ENCODE measurements around the gene IKZF1.

The IKZF1 gene

GRCh38 chr7:50382455-50382854, 77.9 kb downstream of the IKZF1 start:
- no peak for DNase-seq

DNA sequence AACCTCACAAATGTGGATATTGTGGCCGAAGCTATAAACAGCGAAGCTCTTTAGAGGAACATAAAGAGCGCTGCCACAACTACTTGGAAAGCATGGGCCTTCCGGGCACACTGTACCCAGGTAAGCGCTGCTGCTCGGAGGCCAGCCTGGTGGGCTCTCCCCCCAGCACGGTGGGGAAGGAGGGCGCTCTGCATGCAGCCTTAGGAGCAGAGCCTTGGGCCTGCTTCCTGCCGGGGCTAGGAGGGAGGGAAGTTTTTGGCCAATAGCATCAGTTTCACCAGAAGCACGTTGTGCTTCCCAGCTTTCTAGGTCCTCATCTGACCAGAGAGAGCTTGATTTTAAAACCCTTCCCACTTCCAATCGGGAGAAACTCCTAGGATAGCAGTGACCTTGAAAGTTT, 82.8 kb downstream of the IKZF1 start:
- DNase-seq, result no peak

- DNase-seq, result no peak
Measured at GRCh38 chr7:50389961-50390360, 85.4 kb downstream of the IKZF1 start.

DNA sequence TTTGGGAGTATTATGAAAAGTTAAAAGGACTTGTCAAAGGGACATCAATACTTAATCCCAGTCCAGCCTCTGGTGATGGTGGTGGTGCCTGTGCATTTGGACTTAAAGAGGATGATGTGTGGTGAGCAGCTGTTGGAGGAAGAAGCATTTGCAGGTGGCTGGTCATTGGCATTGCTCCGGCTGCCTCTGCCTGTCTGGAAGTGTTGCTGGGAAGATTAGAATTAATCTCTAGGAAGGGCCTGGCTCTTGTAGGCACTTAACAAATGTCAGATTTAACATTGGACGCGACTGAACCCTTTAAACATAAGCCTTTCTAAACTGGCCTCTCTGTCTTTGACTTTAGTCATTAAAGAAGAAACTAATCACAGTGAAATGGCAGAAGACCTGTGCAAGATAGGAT, 86.9 kb downstream of the IKZF1 start:
- no peak for DNase-seq

DNA sequence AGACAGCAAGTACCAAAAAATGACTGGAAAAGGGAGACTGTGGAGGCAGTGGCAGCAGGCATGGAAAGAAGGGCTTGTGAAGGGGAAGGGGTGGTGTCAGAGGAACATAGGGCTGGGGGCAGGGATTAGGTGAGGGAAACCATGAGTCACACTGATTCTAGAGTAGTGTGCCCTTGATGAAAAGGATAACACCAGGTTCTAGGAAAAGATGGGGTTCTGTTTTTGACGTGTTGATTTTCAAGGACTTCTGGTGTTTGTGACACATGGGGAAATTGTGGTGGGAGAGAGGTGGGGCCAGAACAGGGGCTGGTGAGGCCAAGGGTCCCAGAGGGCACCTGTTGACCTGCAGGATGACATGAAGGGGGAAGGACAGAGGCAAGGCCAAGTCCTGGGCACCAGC, 88.6 kb downstream of the IKZF1 start:
- no peak for DNase-seq

DNA sequence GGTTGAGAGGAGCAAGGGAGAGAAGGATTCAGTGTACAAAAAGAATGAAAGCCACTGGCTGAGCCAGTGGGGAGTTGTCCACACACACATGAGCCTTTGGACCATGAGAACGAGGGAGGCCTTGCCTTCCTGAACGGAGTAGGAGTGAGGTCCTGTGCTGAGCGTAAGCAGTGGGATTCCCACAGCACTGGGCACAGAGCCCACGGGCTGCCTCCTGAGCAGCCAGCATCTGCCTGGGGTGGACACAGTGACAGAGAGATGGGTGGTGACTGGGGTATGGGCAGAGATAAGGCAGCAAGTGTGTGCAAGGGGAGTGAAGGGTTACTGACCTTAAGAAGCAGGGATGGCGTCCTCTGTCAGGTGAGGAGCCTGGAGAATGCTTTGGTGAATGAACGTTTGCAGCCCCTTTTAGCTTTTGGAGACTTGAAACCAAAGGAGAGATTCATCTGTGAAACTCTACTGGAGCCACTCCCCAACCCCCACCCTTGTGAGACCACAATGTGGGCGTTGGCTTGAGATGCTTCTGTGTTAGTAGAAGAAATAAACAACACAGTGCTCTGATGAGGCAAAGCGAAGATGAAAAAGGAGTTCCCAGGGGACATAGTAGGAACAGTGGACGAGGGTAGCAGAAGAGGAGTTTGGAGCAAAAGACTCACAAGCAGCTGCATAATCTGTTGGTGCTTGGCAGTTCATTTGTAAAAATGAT, 89.2 kb downstream of the IKZF1 start:
- DNase-seq, result peak; percentile 23

DNA sequence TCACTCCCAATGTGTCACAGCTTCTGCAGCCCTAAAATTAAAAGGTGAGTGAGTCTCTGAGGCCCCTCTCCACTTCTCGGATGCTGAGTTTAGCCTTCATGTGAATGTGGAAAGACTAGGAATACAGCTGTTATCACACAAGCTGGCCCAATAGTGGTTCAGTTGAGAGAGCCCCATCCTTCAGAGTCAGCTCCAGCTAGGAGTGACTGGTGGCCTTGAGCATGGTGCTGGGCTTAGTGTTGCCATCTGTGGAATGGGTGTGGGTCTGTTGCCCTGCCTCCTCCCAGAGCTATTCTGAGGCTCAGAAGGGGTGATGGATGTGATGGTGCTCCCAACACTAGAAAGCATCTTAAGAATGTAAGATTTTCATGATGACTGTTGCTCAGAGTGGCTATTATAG, 89.8 kb downstream of the IKZF1 start:
- DNase-seq, result no peak

- DNase-seq, result no peak
Measured at GRCh38 chr7:50396856-50397255, 92.3 kb downstream of the IKZF1 start.

DNA sequence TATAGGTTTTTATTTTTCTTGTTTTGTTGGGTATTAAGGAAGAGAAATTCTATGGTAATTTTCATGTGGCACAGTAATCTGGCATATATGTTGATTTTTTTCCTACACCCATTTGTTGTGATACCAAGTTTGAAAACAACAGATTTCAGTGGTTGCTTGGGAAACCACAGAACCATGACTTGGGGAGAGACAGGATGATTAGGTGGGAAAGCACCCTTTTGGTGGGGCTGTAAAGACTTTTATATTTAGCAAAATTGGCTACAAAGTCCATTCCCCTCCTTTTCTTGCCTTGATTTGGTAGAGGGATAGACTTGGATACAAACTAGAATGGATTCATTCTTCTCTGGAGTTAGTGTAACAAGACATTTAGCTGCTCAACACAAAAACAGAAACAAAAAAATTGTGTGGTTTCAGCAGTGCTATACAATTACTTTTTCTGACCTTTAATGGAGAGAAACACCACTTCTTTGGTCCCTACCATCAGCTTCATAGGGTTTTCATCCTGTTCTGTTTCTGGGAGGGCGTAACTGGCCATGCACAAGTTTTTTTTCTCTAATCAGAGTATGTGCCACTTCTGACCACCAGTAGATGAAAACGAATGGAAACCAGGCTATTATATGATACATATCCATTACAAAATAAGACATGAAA, 92.9 kb downstream of the IKZF1 start:
- no peak for DNase-seq

- DNase-seq, result no peak
Measured at GRCh38 chr7:50397971-50398324, 93.4 kb downstream of the IKZF1 start.

- DNase-seq, result no peak
Measured at GRCh38 chr7:50399206-50399605, 94.7 kb downstream of the IKZF1 start.

GRCh38 chr7:50399635-50400034, 95.1 kb downstream of the IKZF1 start:
- DNase-seq, result no peak

DNA sequence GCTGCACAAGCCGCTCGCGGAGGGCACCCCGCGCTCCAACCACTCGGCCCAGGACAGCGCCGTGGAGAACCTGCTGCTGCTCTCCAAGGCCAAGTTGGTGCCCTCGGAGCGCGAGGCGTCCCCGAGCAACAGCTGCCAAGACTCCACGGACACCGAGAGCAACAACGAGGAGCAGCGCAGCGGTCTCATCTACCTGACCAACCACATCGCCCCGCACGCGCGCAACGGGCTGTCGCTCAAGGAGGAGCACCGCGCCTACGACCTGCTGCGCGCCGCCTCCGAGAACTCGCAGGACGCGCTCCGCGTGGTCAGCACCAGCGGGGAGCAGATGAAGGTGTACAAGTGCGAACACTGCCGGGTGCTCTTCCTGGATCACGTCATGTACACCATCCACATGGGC, 95.6 kb downstream of the IKZF1 start:
- DNase-seq, result no peak

- no peak for DNase-seq
Measured at GRCh38 chr7:50404392-50404791, 99.9 kb downstream of the IKZF1 start.

DNA sequence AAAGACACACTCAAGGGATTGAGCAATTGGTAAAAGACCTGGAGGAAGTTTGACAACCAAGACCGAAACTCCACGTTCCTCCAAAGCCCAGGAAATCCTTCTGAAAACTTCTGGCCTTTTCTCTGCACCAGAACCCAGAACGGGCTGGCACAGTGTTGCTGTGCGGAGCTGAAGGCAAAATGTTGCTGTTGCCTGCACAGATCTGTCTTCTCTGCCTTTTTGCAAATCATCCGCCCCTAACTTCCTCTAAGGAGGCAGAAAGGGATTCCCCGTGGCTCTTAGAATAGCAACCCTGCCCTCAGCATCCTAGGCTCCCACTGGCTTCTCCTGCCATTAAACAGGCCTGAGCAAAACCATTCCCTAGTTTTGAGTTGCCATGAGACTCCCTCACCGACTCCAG, 100.7 kb downstream of the IKZF1 start:
- peak; percentile 18 for DNase-seq

- DNase-seq, result no peak
Measured at GRCh38 chr7:50406935-50407334, 102.4 kb downstream of the IKZF1 start.

DNA sequence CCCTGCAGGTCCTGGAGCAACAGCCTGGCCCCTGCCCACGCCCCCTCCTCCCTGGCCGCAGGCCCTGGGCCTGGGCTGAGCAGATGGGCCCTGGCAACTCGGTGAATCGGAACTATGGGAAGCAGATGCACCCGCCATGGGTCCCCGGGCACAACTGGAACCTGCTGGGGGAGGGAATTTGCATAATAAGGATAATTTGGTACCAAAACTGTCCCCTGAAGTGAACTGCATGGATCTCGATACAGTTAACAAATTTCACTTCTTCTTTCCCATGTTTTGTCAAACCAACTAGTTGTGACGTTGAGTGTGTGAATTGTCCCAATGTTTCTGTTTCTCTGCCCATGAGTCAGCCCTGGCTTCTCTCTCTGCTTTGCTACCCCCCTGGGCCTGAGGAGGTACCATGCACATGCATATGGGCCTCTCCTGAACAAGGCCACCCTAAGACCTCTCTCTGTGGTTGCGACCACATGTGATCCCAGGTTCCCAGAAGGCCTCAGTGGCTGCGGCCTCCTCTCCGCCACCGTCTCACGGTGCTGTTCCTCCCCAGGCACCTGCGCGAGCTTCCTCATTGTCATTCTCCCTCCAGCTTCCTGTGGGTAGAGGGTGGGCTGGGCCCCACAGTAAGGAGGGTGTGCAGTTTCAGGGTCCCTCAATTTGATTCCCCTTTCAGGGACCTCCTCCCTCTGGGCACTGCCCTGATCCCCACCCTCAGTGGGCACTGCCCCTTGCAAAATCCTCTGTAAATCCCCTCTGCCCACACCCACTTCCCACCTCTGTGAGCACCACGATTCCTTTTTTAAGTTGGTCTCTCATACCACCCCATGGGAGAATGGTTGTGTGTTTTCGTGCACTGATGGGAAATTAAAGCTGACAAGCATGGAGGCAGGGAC, 105.6 kb downstream of the IKZF1 start:
- peak; percentile 94 for DNase-seq

DNA sequence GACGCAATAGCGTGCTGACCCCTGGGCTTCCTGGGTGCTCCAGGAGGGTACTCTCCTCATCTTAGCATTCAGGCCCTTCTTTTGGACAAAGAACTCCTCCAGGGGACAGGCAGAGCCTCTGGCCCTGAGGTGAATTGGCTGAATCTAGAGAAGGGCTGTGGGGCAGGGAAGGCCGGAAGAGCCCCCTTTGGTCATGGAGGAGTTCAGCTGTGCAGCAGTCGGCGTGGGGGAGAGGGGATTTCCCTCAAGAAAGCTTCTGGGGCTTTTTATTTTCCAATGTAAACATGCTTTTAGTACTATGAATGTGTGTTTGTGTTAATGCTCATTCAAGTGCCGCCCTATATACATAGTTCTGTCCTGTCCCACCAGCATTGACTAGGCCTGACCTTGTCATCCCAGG, 106.8 kb downstream of the IKZF1 start:
- no peak for DNase-seq

GRCh38 chr7:50412973-50413372, 108.5 kb downstream of the IKZF1 start:
- DNase-seq, result peak; percentile 60

DNA sequence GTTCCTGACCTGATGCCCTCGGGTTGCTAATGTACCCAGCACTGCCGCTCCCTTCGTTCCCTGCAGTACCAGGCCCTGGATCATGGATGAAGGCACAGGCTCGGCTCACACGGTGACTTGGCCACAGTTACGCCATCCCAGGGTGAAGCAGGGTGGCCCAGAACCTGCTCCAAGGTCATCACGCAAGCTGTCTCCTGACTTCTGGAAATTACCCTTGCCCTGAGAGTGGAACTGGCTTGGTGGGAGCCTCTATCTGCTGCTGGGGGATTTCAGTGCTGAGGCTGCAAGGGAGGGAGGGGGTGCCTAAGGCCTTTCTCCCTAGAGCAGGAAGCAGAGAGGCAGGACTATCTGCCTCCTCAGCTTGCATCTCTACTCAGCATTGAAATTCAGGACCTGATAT, 109.0 kb downstream of the IKZF1 start:
- DNase-seq, result no peak

- DNase-seq, result no peak
Measured at GRCh38 chr7:50415844-50416364, 111.4 kb downstream of the IKZF1 start.

DNA sequence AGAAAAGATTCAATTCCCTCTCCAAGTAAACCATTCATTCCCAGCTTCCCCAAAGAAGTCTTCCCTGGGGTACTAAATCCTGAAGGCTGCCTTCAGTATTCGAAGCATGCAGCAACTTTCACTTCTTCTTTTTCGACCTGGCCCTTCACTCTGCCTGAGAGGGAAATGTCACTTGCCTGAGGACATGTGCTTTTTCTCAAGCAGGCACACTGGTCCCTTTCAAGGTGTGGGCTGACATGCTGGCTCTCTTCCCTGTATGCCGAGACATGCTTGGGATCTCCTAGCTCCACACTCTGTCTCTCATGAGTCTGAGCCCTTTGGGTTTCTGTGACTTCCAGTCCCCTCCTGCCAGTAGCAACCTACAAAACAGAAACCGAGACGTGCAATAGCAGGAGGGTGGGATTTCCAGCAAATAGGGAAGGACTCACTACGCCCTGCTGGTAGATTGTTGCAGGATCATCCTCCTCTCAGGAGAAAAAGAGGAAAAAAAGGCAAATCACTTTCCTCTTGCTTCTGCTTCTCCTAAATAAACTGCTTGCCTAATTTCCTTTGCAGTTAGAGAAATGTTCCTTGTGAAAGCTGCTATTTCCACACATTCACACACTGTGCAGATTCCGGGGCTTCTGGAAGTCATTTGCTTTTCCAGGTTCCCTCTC, 112.1 kb downstream of the IKZF1 start:
- DNase-seq, result peak; percentile 81

GRCh38 chr7:50418086-50418515, 113.6 kb downstream of the IKZF1 start:
- DNase-seq, result peak; percentile 80

Measured in MV-4-11 (cell line).